Stimulated activated CD4-positive, alpha-beta T cell treated with anti-CD3 and anti-CD28 coated beads, Interleukin-4, amount 100 ng/mL, for 1 hour (primary cell): ENCODE measurements around the gene POU5F1.
A peak's percentile ranks its signal among the peaks of the same experiment; 100 is the strongest.
"Not testable (repeated sequence)": the region's sequence is repeated elsewhere in the genome, so short reads cannot be mapped to it uniquely, and the experiment has no call there.

Experiments used
- DNase-seq: peaks from one replicate; pipeline ENCODE4 v3.0.0-alpha.2; 2020

POU5F1 gene

GRCh38 chr6:31170600-31170881 is at the start of gene POU5F1:
Gene POU5F1 (minus strand): TSS chr6:31170682. CDS start chr6:31170620, 62 bp downstream.
- DNase-seq = no peak

- no peak for DNase-seq
These were observed 45.9 kb upstream of the POU5F1 start for GRCh38 chr6:31216208-31216898.

GRCh38 chr6:31215216-31215615 is 44.7 kb upstream of the POU5F1 start:
- DNase-seq = not testable (repeated sequence)

GRCh38 chr6:31214516-31214915 is 44.0 kb upstream of the POU5F1 start:
- no peak for DNase-seq

- DNase-seq = no peak
These were observed 40.5 kb upstream of the POU5F1 start for GRCh38 chr6:31210741-31211532.

- DNase-seq = no peak
These were observed 39.6 kb upstream of the POU5F1 start for GRCh38 chr6:31210123-31210522.

GRCh38 chr6:31209137-31209536 is 38.7 kb upstream of the POU5F1 start:
- DNase-seq = no peak

- no peak for DNase-seq
These were observed 38.0 kb upstream of the POU5F1 start for GRCh38 chr6:31208506-31208905.

GRCh38 chr6:31205638-31206037 is 35.2 kb upstream of the POU5F1 start:
- DNase-seq = no peak

- no peak for DNase-seq
These were observed 34.3 kb upstream of the POU5F1 start for GRCh38 chr6:31204751-31205145.

GRCh38 chr6:31203345-31203979 is 33.0 kb upstream of the POU5F1 start:
- peak; percentile 59 for DNase-seq

- no peak for DNase-seq
These were observed 32.0 kb upstream of the POU5F1 start for GRCh38 chr6:31202259-31203166.

- DNase-seq = not testable (repeated sequence)
These were observed 28.6 kb upstream of the POU5F1 start for GRCh38 chr6:31199105-31199452.

GRCh38 chr6:31197559-31198305 is 27.2 kb upstream of the POU5F1 start:
- peak; percentile 89 for DNase-seq

- not testable (repeated sequence) for DNase-seq
These were observed 26.0 kb upstream of the POU5F1 start for GRCh38 chr6:31196251-31197022.

GRCh38 chr6:31195308-31195979 is 25.0 kb upstream of the POU5F1 start:
- DNase-seq = not testable (repeated sequence)

GRCh38 chr6:31194061-31194834 is 23.8 kb upstream of the POU5F1 start:
- no peak for DNase-seq

- no peak for DNase-seq
These were observed 22.7 kb upstream of the POU5F1 start for GRCh38 chr6:31193206-31193605.

GRCh38 chr6:31192431-31193105 is 22.1 kb upstream of the POU5F1 start:
- peak; percentile 54 for DNase-seq
